Gastroesophageal sphincter (tissue), 3 donors: ENCODE results near the gene CCDC33.

Experiments
- CTCF ChIP-seq, 4 experiments: fragments of 200-600 bp in 2 of 4; fragments of 450-650 bp in 2 of 4; sonication (generic) in 1 of 4; IDR thresholded peaks; one replicate each; pipeline ENCODE4 v1.5.1; 2017 to 2019; ENCODE audit warnings: antibody characterized with exemption in 4 of 4, mild to moderate bottlenecking in 2 of 4, moderate library complexity in 2 of 4
- POLR2AphosphoS5 ChIP-seq: sonication (generic); formaldehyde crosslinking; IDR thresholded peaks from one replicate; pipeline ENCODE4 v1.6.1; 2017; ENCODE audit warnings: antibody characterized with exemption

GRCh38 chr15:74291101-74292071 lies 55.3 kb downstream of the CCDC33 start:
- TF ChIP-seq CTCF (IDR thresholded peaks at IDR 0.05) (no peak), POLR2AphosphoS5 (no peak)
